NCI-H2227 (cell line): ENCODE results near the gene IL20RA.
A peak's percentile ranks its signal among the peaks of the same experiment; 100 is the strongest.

Source experiments
- DNase-seq: peaks from one replicate; lab custom pipeline; 2025; ENCODE audit not compliant: unreplicated experiment; lab: John Stamatoyannopoulos, UW

IL20RA gene

GRCh38 chr6:137008204-137008603 lies 36.6 kb downstream of the IL20RA start:
- no peak for DNase-seq

GRCh38 chr6:137006056-137006455 lies 38.7 kb downstream of the IL20RA start:
- DNase-seq = no peak

GRCh38 chr6:137005073-137005472 lies 39.7 kb downstream of the IL20RA start:
- DNase-seq = no peak

- DNase-seq = no peak
Measured at GRCh38 chr6:137002505-137002904, 42.3 kb downstream of the IL20RA start.

GRCh38 chr6:137001977-137002302 lies 42.8 kb downstream of the IL20RA start:
- DNase-seq = no peak

GRCh38 chr6:137001299-137001976 lies 43.3 kb downstream of the IL20RA start:
- no peak for DNase-seq

GRCh38 chr6:137000825-137001224 lies 43.9 kb downstream of the IL20RA start:
- DNase-seq = no peak

GRCh38 chr6:136995521-136995920 lies 49.2 kb downstream of the IL20RA start:
- no peak for DNase-seq

- no peak for DNase-seq
Measured at GRCh38 chr6:136994782-136995181, 50.0 kb downstream of the IL20RA start.

- DNase-seq = no peak
Measured at GRCh38 chr6:136992113-136992512, 52.7 kb downstream of the IL20RA start.

GRCh38 chr6:136991646-136992045 lies 53.1 kb downstream of the IL20RA start:
- DNase-seq = no peak

GRCh38 chr6:136990754-136991153 lies 54.0 kb downstream of the IL20RA start:
- DNase-seq = no peak

- DNase-seq = no peak
Measured at GRCh38 chr6:136990242-136990578, 54.6 kb downstream of the IL20RA start.

GRCh38 chr6:136989571-136990241 lies 55.1 kb downstream of the IL20RA start:
- DNase-seq = peak; percentile 9

- no peak for DNase-seq
Measured at GRCh38 chr6:136987526-136987925, 57.2 kb downstream of the IL20RA start.

- no peak for DNase-seq
Measured at GRCh38 chr6:136985502-136985901, 59.3 kb downstream of the IL20RA start.

- no peak for DNase-seq
Measured at GRCh38 chr6:136984578-136984977, 60.2 kb downstream of the IL20RA start.

GRCh38 chr6:136983687-136984086 lies 61.1 kb downstream of the IL20RA start:
- DNase-seq = no peak

- DNase-seq = no peak
Measured at GRCh38 chr6:136982928-136983327, 61.8 kb downstream of the IL20RA start.

- DNase-seq = no peak
Measured at GRCh38 chr6:136980070-136980469, 64.7 kb downstream of the IL20RA start.

- DNase-seq = no peak
Measured at GRCh38 chr6:136979206-136979605, 65.6 kb downstream of the IL20RA start.

- DNase-seq = no peak
Measured at GRCh38 chr6:136977075-136977474, 67.7 kb downstream of the IL20RA start.

GRCh38 chr6:136975089-136975715 lies 69.6 kb downstream of the IL20RA start:
- DNase-seq = no peak
